ENCODE results near the gene LRRC56.

Gene LRRC56

DNA sequence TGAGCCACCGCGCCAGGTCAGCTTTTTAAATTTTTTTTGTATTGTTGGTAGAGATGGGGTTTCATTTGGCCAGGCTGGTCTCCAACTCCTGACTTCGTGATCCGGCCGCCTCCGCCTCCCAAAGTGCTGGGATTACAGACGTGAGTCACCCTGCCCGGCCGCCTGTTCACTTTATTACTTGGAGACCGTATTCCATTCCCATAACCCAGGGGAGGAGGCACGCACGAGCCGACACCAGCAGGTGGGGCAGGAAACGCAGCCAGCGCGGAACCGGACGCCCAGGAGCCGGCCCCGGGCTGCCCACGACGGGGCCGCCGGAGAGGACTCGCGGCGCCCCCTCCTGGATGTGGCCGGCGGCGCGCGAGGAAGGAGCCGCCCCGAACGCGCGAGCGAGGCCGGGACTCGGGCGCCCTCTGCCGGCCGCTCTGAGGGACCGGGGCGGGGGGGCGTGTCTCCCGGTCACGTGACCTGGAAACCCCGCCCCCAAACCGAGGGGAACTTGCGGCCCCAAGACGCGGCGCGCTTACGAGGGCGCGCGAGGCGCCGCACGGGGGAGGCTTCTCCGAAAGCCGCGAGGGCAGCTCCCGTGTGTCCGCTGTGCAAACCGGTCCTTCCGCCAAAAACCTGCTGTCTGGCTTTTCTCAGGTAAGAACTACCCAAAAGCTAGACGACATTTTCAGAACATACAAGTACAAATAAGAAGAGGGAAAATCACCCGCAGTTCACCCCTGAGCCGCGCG lies 18.7 kb upstream of the LRRC56 start:
- Histone ChIP-seq H3K79me2 (no peaks in the 10 kb centered on the region), H3K27ac (peak overlapping the region; percentile 39), H3K9ac (no peak overlapping the region), H2AFZ (no peak overlapping the region), H3K9me3 (ENCODE audit: control insufficient read depth, low read length) (no peaks in the 10 kb centered on the region), H3K27me3 (ENCODE audit: control insufficient read depth, insufficient read depth, low read length) (no peaks in the 10 kb centered on the region), H3K4me3 (ENCODE audit: low read depth, low read length) (no peak overlapping the region), H3K36me3 (ENCODE audit: control insufficient read depth, insufficient read depth, low read length) (no peaks in the 10 kb centered on the region), H3K4me2 (ENCODE audit: low read length) (peak overlapping the region; percentile 53), H3K4me1 (no peaks in the 10 kb centered on the region)
- peak; percentile 65 for TF ChIP-seq CTCF (IDR thresholded peaks at IDR 0.05)

DNA sequence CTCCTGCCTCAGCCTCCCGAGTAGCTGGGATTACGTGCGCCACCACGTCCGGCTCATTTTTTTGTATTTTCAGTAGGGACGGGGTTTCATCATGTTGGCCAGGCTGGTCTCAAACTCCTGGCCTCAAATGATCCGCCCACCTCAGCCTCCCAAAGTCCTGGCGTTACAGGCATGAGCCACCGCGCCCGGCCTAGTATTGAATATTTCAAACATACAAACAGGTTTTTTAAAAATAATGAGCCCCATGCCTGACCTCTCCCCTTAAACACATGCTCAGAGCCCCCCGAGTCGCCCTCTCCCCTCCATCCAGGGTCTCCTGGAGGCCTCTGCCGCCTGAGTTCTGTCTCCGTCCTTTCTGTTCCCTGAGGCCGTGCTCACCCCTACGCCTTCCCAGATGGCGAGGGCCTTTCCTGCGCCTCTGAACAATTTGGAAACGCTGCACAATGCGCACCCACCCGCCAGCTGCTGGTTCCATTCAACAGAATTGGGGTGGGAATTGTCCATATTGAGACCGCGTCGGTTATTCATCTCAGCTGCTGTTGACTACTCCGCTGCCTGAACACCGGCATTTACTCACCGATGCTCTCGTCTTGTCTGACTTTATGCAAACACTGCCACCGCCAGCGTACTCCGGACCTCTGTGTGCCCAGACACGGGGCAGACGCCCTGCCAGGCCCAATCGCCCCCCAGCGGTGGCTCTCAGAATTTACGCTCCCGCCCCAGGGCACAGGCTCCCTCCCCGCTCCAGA lies 16.7 kb upstream of the LRRC56 start:
- no peaks in the 10 kb centered on the region for H3K27me3 ChIP-seq (ENCODE audit: control insufficient read depth, insufficient read depth, low read length)
- no peaks in the 10 kb centered on the region for H3K79me2 ChIP-seq
- no peak overlapping the region for H3K4me3 ChIP-seq (ENCODE audit: low read depth, low read length)
- no peak overlapping the region for H3K27ac ChIP-seq
- no peak for TF ChIP-seq CTCF (IDR thresholded peaks at IDR 0.05)
- no peak overlapping the region for H3K4me2 ChIP-seq (ENCODE audit: low read length)
- no peaks in the 10 kb centered on the region for H3K4me1 ChIP-seq
- no peak overlapping the region for H3K9ac ChIP-seq
- no peaks in the 10 kb centered on the region for H3K36me3 ChIP-seq (ENCODE audit: control insufficient read depth, insufficient read depth, low read length)
- H3K9me3 ChIP-seq (ENCODE audit: control insufficient read depth, low read length): no peaks in the 10 kb centered on the region
- H2AFZ ChIP-seq: no peak overlapping the region

- Histone ChIP-seq H3K79me2 (no peaks in the 10 kb centered on the region), H3K9ac (no peak overlapping the region), H2AFZ (no peak overlapping the region), H3K4me2 (ENCODE audit: low read length) (no peak overlapping the region), H3K36me3 (ENCODE audit: control insufficient read depth, insufficient read depth, low read length) (no peaks in the 10 kb centered on the region), H3K4me1 (no peaks in the 10 kb centered on the region), H3K4me3 (ENCODE audit: low read depth, low read length) (no peak overlapping the region), H3K9me3 (ENCODE audit: control insufficient read depth, low read length) (no peaks in the 10 kb centered on the region), H3K27ac (no peak overlapping the region), H3K27me3 (ENCODE audit: control insufficient read depth, insufficient read depth, low read length) (no peaks in the 10 kb centered on the region)
- TF ChIP-seq CTCF (IDR thresholded peaks at IDR 0.05): no peak
Measured at GRCh38 chr11:521177-521688, 16.1 kb upstream of the LRRC56 start.

DNA sequence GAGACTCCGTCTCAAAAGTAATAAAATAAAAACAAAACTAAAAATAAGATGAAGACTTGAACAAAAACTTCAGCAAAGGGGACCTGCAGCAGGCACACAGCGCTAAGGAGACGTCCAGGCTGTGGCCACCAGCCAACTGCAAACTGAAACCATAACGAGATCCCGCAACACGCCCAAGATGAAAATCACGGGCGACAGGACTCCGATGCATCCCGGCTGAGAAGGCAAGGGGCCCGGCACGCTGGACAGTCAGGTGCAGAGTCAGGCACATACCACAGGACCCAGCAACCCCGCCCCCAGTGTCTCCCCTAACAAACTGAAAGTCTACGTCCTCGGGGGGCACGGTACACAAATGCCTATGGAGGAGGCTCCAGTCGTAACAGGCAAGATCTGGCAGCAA lies 11.1 kb upstream of the LRRC56 start:
- TF ChIP-seq CTCF (IDR thresholded peaks at IDR 0.05): no peak
- H3K79me2 ChIP-seq: no peaks in the 10 kb centered on the region
- no peaks in the 10 kb centered on the region for H3K27me3 ChIP-seq (ENCODE audit: control insufficient read depth, insufficient read depth, low read length)
- H3K4me3 ChIP-seq (ENCODE audit: low read depth, low read length): no peak overlapping the region
- H3K36me3 ChIP-seq (ENCODE audit: control insufficient read depth, insufficient read depth, low read length): no peaks in the 10 kb centered on the region
- no peaks in the 10 kb centered on the region for H3K9me3 ChIP-seq (ENCODE audit: control insufficient read depth, low read length)
- no peak overlapping the region for H3K9ac ChIP-seq
- no peak overlapping the region for H3K4me2 ChIP-seq (ENCODE audit: low read length)
- H2AFZ ChIP-seq: no peak overlapping the region
- H3K4me1 ChIP-seq: no peaks in the 10 kb centered on the region
- H3K27ac ChIP-seq: no peak overlapping the region

Measured in parathyroid adenoma (tissue), 2 donors.